GM18505 (cell line): ENCODE results near the gene HCN4.

Source experiments
- ATAC-seq: cut with Tn5 transposase; IDR thresholded peaks from one replicate; pipeline ENCODE4 v1.9.1; 2021; ENCODE audit not compliant: unreplicated experiment
- POLR2A ChIP-seq: IDR thresholded peaks from 4 replicates; pipeline ENCODE4 v1.6.1; 2011; ENCODE audit warnings: borderline replicate concordance; ENCODE audit not compliant: insufficient read depth, insufficient read length; ENCODE audit errors: extremely low read depth

Gene HCN4

DNA sequence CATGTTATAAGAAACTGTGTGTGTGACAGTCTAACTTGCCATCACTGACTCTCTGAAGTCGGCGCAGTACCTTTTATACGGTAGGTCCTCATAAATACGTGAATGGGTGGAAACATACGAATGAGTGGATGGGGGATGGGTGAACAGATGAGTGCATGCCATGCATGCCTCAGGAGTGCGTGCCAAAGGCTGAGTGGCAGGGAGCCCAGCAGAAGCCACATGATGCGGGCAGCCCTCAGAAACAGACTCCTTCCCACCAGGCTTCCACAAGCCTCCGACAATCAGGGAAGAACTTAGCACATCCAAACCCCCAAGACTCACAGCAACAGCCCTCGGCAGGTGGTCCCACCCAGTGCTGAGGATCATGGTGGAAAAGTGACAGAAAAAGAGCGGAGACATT is 16.7 kb downstream of the HCN4 start:
- no peak for ATAC-seq
- no peak for TF ChIP-seq POLR2A

- no peak for ATAC-seq
- no peak for TF ChIP-seq POLR2A
These were observed 19.6 kb downstream of the HCN4 start for GRCh38 chr15:73349191-73349590.

DNA sequence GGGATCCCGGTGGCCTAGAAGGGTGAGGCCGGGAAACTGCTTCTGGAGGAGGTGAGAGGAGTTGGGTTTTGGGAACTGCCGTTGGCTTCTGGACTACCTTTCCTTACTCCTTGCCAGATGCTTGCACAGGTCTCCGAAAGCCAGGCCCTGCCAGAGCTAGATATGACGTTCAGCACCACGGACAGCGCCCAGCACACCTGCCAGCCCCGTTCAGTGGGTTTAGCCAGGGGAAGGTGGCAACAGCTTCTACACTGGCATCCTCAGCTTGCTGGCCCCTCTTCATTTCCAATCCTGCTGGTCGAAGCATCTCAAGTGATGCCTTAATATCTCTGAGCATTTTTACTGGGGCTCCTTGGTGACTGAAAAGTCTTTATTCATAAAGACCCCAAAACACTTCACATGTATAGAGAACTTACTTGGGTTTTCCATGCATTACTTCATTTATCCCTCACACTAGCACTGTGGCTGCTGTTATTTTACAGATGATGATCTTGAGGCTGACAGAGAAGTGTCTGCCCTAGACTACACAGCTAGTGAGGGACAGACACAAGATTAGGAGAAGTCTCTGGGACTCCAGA is 21.9 kb downstream of the HCN4 start:
- TF ChIP-seq POLR2A = no peak
- no peak for ATAC-seq

DNA sequence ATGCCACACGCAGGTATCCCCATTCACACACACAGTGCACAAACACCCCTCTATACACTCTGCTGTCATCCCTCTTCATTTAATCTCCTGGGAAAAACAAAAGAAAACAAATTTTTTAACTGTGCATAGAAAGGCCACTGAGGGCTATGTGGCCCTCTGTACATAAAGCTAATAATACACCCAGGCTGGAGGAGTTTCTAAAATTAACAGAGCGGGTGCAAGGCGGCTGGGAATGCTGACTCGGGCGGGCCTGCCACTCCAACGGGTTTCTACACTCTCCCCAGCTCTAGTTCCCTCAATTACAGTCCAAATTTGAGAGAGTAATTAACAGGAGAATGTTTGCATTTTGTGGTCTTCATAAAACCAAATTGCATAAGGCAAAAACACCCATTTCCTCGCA is 23.1 kb downstream of the HCN4 start:
- TF ChIP-seq POLR2A = no peak
- ATAC-seq = no peak

DNA sequence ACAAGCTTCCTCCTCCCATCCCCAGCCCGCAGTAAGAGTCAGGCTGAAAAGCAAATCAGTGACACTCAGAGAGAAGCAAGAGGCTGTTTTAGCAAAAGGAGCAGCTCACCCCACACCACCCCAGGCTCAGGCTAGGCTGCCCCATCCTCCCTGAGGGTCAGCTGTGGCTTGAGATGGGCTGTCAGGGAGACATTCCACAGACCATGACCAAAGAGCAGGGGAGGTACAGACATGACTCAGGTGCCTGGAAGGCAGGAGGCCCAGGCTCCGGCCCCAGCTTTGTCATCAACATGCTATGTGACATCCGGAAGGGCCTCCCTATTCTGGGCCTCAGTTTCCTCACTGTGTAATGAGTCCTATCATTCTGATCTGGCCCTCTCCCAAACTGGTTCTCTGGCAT is 24.7 kb downstream of the HCN4 start:
- ATAC-seq = no peak
- TF ChIP-seq POLR2A = no peak

- ATAC-seq = no peak
- no peak for TF ChIP-seq POLR2A
These were observed 26.7 kb downstream of the HCN4 start for GRCh38 chr15:73341886-73342600.

DNA sequence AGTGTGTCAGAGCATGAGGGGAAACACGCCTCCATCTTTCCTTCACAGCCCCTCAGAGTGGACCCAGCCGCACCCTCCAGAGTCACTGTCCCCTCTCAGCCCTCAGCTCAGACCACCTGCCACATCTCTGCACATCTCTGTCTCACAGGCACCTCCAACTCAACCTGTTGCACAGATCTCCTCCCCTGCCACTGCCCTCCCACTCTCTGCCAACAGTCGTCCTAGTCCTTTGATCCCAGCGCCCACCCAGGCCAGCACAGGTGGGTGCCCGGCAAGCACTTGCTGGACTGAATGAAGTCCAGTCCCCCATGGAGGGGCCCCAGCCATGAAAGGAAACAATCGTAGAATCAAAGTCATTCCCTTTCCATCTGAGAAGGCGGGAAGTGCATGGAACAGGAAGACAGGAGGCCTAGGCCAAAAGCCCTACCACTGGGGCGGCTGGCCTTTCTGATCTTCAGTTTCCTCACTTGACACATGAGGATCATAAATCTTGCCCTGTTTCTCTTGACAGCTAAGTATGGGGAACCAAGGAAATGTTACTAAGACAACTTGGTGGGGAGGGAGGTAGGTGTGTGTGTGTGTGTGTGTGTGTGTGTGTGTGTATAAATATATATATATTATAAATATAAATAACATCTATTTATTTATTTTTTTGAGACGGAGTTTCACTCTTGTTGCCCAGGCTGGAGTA is 28.1 kb downstream of the HCN4 start:
- no peak for TF ChIP-seq POLR2A
- ATAC-seq = no peak

DNA sequence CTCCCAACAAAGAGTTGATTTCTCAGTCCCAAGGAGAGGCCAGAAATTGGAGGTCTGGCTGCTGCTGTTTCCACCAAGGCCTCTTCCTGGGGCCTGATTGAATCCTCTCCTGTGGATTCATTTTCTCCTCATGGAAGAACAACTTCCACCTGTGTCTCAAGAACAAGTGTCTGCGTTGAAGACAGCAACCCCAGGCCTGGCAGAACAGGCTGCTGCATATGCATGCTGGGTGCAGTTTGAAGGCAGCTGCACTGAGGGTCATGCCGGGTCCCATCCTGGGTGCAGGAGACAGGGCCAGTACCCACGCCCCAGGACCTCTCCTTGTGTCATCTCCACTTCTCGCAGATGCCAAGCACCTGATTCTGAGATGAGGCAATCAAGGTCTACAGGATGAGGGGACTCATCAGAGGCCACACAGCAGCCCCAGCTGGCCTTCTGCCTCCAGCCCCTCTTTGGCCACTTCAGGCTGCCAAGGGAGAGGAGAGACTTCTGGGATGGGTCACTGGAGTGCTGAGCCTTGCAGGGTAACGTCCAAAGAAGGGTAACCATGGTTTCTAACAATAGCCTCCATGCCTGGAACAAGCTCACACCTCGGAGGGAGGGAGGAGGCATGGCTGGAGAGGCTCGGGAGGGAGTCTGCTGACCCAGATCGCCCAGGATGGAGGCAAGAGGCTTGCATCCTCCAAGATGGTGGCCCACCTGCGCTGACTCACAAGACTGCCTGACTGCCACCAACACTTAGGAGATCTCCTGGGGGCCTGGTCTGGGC is 30.0 kb downstream of the HCN4 start:
- no peak for TF ChIP-seq POLR2A
- ATAC-seq = no peak

DNA sequence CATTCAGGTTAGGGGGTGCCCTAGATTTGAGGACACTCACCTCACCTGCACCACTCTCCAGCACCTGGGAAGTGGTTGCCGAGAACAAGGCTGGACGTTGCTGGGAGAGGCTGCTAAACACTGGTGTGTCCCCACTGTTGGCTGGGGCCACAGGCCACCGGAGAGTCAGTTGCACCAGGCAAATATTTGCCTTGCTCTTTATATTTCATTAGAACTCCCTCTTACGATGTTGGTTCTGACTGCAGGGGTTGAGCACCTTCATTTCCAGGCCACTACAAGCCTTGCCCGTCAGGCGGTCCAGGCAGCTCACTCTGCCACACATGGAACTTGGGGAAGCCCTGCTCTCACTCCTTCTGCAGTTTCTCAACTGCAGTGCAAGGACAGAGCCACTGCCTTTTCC is 30.7 kb downstream of the HCN4 start:
- no peak for ATAC-seq
- no peak for TF ChIP-seq POLR2A

DNA sequence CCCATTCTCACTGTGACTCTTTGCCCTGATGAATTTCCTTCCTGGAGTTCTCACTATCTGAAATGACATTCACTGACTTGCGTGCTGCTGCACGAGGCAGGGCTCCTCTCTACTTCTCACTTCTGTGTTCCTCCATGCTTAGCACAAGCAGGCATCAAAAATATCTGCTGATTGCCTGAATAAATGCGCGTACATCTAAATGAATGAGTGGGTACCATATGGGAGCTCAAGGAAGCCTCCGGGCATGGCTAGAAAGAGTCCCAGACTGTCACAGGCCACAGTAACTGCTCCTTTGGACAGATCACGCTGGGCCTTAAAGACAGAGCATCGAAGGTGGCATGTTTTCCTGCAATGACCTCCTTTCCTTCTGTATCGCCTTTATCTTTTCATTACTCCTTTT is 31.6 kb downstream of the HCN4 start:
- no peak for TF ChIP-seq POLR2A
- ATAC-seq = no peak

DNA sequence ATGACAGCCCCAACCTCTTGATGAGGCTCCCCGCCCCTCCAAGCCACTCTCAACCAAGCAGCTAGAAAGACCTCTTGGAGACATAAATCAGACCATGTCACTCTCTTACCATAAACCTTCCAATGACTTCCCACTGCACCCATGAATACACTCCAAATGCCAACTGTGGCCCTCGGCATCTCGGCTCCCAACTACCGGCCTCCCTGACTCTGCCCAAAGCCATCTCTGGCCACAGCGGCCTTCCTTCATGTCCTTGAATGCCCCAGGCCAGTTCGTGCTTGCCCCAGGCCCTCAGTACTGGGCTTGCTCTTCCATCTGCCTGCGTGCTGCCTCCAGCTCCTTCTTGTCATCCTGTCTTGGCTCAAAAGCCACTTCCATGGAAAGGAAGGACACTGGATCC is 32.0 kb downstream of the HCN4 start:
- TF ChIP-seq POLR2A = no peak
- ATAC-seq = no peak

- TF ChIP-seq POLR2A = no peak
These were observed 33.3 kb downstream of the HCN4 start for GRCh38 chr15:73335471-73335870.

DNA sequence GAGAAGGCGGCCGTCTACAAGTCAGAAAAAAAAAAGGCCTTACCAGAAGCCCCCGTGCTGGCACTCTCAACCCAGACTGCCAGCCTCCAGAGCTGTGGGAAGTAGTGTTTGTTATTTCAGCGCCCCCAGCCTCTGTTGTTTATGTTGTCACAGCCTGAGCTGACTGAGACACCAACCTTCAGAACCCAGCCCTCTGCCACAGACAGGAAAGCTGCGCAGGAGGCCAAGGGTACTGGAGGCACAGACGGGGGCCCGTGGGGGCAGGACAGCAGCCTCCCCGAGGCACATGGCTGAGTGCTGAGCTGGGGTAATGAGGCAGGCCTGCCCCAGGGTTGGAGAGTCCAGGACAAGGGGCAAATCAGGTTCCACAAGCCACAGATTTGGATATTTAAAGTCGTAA is 33.7 kb downstream of the HCN4 start:
- ATAC-seq = no peak
- no peak for TF ChIP-seq POLR2A

More at GRCh38 chr15:73335471-73335870, 33.3 kb downstream of the HCN4 start:
- ATAC-seq = no peak

DNA sequence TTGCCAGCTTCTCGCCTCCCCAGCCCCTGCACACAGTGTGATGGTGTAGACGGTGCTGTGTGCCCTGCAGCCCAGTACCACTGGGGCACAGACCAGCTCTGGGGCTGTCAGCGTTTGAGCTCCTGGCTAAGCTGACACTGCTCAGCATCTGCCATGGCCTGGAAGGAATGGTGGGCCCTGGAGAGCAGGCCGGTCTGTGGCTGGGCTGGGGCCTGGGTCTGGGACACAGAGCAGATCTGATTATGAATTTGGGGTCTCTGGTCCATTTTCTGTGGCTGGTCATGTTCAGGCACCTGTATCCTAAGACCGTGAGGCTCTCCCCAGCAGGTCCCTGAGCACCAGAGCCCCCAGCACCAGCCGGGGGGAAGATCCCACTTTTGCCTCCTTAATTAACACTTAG is 34.7 kb downstream of the HCN4 start:
- no peak for TF ChIP-seq POLR2A
- no peak for ATAC-seq

DNA sequence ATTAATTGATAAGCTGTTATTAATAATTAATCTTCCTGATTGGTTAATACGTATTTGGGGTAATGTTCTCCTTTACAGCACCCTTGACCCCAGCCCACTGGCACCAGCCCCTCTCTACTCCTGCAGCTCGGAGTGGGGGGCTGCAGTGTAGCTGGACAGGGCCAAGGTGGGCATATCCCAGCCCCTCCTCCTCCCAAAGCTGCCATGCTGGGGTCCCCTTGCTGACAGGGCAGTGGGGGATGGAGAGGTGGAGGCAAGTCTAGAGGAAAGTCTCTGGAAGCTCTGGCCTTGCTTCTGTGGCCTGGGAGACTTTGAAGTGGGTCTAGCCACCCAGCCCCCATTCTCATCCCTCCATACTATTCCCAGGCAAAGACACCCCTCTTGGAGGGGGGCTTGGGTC is 35.8 kb downstream of the HCN4 start:
- no peak for ATAC-seq
- no peak for TF ChIP-seq POLR2A
